ENCODE measurements around the gene MOB1B. TPM values are rescaled to one million over a fixed set of nuclear protein-coding genes. Genes with fewer than 3 reads are reported as not detected.
"Not testable (repeated sequence)": the region's sequence is repeated elsewhere in the genome, so short reads cannot be mapped to it uniquely, and the experiment has no call there.

MOB1B gene
- polyA plus RNA-seq, 4 donors: 22.4 to 49.7 (median 48.2) TPM

DNA sequence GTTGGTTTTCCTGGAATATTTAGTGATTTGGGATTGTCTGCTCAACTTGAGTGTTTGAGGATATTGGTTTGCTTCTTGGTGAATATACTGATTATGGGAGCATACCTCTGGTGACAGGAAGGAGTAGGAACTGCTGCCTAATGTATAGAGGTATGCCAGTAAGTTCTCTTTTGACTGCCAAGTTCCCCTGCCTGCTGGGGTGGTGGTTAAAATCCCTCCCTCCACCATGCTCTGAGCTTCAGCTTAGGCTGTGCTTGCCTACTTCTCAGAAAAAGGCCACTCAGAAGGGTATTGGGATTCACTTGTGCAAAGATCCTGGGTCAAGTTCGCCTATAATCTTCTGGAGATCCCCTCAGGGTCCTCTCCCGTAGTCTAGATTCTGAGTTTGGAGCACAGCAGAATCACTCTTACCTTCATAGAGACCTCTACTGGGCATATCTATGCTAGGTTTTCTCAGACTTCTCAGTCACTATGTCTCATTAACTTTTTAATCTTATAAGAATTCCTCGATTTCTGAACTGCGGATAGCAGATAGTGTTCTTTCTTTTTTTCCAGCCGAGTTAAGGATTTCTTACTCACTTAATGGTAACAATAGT is 46.6 kb downstream of the MOB1B start:
- DNase-seq (ENCODE audit: low read depth in 4 of 4, low spot score in 3 of 4): no peak

DNA sequence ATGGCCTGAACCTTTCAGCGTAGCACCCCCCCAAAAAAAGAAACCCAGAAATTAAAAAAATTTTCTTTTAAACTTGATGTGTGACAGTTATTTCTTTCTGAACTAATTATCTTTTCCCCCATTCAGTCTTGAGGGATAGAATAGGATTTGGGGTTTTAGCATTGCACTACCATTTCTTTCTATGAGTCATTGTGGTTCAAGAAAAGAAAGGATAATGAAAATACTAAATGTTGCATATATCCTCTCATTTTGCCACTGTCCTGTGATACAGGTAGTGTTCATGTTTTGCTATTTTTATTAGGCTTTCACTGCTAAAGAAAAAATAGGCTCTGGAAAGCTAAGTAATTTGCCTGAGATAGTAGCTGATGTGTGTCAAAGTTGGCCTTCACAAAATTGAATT is 51.9 kb downstream of the MOB1B start:
- DNase-seq (ENCODE audit: low read depth in 4 of 4, low spot score in 3 of 4): no peak

DNA sequence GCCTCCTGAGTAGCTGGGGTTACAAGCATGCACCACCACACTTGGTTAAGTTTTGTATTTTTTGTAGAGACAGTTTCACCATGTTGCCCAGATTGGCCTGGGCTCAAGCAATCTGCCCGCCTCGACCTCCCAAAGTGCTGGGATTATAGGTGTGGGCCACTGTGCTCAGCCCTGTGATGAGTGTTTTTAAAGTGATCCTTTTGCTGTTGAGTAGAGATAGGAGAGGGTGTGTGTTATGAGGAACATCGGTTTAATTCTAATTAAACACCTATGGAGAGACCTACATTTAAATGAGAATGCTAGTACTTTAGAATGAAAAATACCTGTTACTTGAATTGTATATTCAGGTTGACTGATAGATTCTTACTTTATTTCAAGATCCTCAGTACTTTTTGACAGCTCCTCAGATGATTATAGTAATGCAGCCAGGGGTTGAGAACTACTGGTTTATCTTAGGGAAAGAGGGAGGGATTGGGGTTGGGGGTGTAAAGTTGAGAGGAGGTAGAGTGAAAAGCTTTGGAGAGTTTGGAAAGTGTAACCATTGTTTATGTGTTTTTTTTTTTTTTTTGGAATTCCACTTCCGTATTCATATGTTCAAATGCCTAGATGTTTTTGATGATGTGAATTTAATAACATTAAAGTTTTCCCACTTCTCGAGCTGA is 54.5 kb downstream of the MOB1B start:
- no peak for DNase-seq (ENCODE audit: low read depth in 4 of 4, low spot score in 3 of 4)

DNA sequence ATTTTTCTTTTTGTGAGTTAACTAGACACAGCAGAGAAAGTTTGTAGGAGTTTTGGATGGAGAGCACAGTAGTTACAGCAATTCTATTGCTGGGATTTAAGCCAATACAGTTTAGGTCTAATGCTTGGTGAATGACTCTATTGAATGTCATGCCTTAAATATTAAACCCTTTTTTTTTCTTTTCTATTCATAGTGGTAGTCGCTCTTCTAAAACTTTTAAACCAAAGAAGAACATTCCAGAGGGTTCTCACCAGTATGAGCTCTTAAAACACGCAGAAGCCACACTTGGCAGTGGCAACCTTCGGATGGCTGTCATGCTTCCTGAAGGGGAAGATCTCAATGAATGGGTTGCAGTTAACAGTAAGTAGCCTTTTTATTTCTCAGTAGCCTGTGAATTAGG is 56.5 kb downstream of the MOB1B start:
- no peak for DNase-seq (ENCODE audit: low read depth in 4 of 4, low spot score in 3 of 4)

DNA sequence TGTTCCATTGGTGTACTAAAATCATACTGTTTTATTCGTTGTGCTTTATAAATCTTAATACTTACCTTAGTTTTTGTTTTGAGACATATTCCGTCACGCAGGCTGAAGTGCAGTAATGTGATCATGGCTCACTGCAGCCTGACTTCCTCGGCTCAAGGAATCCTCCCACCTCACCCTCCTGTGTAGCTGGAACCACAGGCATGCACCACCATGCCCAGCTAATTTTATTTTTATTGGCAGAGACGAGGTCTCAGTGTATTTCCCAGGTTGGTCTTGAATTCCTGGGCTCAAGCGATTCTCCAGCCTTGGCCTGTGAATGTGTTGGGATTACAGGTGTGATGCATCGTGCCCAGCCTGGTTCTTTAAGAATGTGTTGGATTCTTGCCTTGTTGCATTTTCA is 66.9 kb downstream of the MOB1B start:
- DNase-seq (ENCODE audit: low read depth in 4 of 4, low spot score in 3 of 4): no peak

DNA sequence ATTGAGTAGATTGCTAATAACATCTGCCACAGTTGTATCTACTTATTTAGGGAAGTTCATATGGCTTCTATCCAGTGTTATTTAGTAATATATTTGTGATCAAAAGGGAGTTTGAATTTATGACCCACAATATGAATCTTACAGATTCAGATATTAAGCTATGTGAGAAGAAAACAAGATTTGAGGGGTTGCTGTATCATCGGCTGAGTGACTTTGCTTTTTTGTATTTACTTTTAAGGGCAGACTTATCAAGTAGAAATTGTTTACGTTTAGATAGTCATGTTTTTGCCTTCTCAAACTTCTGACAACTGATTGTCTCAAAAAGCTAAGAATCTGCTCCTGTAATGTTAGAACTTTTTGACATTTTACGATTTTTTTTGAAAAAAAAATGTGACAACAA is 74.1 kb downstream of the MOB1B start:
- DNase-seq (ENCODE audit: low read depth in 4 of 4, low spot score in 3 of 4): no peak

DNA sequence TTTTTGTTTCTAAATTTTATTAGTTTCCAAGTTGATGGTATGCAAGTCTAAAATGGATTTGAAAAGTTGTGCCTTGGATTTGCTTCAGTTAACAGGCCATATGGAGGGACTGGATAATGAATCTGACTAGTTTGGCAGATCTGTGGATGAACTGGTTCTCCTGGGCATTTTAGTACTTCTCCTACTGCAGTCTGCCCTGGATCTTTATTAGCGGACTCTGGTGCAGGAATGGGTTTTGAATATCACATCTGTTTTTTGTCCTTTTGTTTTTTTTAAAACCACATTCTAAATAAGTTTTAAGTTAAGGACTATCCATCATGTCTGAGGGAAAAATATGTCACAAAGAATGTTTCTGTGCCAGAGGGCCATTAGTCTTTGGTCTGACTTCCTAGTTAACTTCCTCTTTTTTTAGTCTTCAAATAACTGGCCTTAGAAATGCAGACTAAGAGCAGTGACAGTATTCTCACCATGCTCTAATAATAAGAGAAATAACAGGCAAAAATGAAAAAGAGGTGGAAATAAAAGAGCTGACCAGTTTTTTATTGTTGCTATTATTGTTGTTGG is 77.4 kb downstream of the MOB1B start:
- no peak for DNase-seq (ENCODE audit: low read depth in 4 of 4, low spot score in 3 of 4)

DNA sequence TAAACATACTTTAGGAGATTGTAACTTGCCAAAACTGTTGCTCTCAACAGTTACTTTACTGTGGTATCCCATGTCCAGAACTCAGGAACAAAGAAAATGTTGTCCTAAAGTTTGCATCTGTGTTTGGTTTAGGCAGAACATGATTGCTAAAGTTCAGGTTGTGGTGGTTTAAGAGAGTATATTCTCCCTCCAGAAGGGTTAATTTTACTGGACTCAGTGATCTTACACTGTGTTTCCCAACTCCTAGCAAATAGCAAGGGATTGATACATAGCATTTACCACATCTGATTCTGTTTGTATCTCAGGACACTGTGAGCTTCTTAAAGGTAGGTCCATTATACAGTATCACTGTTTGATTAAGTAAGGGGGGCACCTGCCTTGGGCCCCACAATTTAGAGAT is 78.0 kb downstream of the MOB1B start:
- DNase-seq (ENCODE audit: low read depth in 4 of 4, low spot score in 3 of 4): no peak

DNA sequence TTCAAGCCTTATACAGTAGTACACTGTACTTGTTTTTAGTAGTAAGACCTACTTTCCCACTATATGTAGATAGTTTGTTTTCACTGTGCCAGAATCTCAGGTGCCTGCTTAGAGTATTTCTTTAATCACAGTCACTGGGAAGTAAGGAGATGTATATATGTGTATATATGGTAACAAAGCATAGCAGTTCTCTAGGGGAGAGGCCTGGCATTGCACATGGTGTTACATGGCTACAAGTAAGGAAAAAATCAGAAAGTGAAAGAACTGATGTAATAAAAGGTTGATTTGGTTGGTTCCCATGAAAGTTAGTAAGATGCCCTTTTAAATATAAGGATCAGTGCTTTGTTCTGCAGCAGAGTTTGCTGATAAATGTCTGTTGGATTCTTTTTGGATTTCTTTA is 81.9 kb downstream of the MOB1B start:
- no peak for DNase-seq (ENCODE audit: low read depth in 4 of 4, low spot score in 3 of 4)

DNA sequence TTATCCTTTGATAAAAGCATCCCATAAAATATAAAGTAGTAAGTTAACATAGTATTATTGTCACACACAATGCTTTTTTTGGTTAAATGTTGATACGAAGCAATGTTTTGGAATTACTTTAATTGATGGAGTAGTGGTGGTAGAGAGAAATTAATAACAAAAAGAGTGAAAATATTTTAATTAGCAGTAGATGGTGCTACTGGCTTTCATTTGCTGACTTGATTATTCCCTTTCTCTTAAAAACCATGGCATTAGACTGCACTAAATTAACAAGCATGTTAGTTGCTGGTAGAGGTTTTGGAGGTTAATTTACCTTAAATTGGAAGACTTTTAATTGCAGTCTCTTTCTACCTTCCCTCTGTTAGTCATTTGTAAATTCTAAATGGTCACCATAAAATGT is 82.4 kb downstream of the MOB1B start:
- no peak for DNase-seq (ENCODE audit: low read depth in 4 of 4, low spot score in 3 of 4)

DNA sequence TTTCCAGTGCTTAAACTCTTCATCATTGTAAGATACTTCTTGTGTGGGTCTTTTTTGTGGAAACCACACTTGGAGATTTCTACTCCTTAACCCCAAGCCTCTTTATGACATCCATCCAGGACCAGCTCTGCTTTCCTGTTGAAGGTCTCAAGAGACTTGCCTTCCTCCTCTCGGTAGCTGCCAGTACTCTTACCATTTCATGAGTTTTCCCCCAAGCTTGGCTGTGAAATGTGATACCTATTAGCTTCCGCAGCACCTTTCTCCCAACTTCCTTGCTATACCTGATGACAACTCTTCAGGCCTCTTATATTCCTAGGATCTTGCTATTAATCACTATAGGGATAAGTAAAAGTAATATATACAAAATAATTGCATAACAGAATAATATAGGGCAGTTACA is 89.4 kb downstream of the MOB1B start:
- DNase-seq (ENCODE audit: low read depth in 4 of 4, low spot score in 3 of 4): no peak

DNA sequence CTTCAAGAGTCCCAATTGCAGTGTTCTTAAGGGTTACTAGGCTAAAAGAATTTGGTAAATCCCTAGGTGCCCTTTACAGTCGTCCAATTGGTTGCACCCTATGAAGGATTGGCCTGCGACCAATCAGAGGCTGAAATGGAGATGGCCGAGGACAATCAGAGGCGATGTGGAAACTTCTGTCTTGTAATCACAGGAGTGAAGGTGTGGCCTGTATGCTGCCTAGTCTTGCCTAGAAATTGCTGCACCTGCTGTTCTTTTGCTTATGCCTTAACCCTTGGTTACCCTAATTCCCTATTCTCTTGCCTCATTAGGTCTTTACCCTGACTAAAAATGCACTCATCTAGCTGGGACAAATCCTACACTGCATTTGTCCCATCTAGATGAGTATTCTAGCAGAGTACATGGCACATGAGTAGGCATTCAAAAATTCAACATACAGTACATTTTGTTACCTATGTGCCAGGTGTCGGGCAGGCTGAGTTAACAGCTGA is 90.3 kb downstream of the MOB1B start:
- no peak for DNase-seq (ENCODE audit: low read depth in 4 of 4, low spot score in 3 of 4)

DNA sequence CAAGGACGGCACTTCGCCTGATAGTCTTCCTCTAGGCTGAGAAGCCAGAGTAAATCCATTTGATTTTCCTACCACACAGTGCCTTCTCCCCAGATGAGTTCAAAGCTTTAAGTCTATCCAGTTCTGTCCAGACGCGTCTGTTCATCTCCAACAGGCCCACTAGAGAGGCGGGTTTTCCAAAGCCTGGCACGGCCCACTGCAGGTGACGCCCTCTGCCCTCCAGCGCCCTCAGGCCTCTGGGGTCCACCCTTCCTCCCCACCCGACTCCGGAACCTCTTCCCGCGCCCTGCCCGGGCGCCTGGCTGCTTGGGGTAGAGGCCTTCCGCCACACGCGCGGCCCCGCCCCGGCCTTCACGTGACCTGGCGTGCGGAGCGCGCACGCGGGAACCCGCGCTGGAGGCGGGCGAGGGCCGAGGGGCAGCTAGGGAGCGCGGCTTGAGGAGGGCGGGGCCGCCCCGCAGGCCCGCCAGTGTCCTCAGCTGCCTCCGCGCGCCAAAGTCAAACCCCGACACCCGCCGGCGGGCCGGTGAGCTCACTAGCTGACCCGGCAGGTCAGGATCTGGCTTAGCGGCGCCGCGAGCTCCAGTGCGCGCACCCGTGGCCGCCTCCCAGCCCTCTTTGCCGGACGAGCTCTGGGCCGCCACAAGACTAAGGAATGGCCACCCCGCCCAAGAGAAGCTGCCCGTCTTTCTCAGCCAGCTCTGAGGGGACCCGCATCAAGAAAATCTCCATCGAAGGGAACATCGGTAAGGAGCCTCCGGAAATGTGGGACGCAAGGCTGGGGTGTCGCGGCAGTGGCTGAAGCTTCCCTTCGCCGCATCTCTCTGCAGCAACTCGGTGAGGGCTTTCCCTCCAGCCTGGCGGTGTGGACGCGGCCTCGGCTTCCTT is 91.3 kb downstream of the MOB1B start, which contains the start of gene DCK:
DCK (plus strand) TSS at position 469 of the 888 bp plus-strand sequence; CDS start at position 656, 187 bp downstream.
- DNase-seq (ENCODE audit: low read depth in 4 of 4, low spot score in 3 of 4): peak; percentile 73 to 88 (median 83)

DNA sequence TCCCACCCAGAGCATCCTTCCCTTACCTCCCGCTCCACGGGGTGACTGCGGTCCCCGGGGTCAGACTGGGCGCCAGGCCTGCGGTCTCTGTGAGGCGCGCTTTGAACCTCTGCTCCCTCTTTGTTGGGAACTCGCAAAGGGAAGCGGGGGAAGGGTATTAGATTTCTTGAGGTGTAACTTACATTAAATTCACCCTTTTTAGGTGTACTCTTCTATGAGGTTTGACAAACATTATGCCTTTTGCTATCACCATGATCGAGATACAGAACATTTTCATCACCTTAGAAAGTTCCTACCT is 91.8 kb downstream of the MOB1B start:
- DNase-seq (ENCODE audit: low read depth in 4 of 4, low spot score in 3 of 4): no peak

DNA sequence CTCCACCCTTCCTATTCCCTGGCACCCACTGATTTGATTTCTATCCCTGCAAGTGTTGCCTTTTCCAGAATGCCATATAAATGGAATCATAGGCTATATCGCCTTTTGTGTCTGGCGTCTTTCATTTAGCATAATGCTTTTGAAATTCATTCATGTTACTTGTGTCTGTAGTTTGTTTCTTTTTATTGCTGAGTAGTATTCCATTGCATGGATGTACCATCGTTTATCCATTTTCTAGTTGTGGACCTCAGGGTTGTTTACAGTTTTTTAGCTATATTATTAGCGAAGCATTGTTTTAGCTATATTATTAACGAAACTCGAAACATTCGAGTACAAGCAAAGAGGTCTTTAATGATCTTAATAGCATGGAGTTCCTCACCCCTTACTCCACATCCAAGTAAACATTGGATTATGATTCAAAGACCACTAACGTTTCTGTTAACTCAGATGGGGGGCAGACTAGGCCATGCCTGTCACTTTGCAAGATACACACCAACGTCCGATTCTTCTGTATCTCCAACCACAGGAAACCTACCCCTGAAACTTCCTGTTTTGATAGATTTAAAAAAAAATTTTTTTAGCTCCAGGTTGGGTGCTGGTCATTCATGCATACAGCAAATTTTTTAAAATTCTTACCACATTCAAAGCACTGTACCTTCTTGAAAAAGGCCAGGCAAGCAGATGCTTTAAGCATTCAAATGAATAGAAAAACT is 92.4 kb downstream of the MOB1B start:
- DNase-seq (ENCODE audit: low read depth in 4 of 4, low spot score in 3 of 4): no peak

DNA sequence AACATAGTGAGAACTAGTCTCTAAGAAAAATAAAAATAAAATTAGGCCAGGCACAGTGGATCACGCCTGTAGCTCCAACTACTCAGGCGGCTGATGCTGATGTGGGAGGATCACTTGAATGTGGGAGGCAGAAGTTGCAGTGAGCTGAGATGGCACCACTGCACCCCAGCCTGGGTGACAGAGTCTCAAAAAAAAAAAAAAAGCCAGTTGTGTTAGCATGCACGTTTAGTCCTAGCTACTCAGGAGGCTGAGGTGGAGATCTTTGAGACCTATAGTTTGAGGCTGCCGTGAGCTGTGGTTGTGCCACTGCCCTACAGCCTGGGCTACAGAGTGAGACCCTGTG is 93.8 kb downstream of the MOB1B start:
- no peak for DNase-seq (ENCODE audit: low read depth in 4 of 4, low spot score in 3 of 4)

DNA sequence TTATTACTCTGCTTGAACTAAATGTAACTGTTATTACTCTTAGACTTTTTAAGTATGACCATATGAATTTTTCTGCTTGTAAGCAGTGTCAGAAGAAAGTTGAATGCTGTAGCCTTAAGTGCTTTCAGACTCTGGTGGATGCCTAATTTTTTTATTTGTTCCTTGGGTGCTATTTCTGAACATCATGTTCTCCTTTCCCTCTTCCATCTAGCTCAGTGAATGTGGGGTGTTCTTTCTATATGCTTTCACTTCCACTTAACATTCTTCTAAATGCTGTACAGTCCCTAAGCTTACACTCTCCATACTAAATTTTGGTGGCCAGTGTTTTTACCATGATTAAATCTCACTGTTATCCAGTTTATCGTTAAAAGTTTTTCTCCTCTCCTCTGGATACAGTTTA is 94.9 kb downstream of the MOB1B start:
- DNase-seq (ENCODE audit: low read depth in 4 of 4, low spot score in 3 of 4): no peak

DNA sequence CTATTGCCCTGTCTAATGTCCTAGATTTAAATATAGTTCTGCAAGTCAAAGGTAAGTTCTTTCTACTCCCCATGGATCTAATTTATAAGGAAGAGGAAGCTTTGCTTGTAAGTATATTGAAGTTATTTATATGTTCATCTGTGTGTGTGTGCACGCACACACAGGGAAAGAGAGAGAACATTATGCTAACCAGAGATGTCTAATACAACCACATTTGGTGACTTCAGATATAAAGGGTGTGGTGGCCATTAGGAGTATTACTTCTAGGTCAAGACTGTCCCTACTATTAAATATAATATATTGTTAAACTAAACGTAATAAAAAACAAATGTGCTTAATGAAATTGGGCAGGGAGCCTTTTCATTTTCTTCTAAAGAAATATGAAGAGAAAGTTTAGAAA is 95.4 kb downstream of the MOB1B start:
- DNase-seq (ENCODE audit: low read depth in 4 of 4, low spot score in 3 of 4): no peak

DNA sequence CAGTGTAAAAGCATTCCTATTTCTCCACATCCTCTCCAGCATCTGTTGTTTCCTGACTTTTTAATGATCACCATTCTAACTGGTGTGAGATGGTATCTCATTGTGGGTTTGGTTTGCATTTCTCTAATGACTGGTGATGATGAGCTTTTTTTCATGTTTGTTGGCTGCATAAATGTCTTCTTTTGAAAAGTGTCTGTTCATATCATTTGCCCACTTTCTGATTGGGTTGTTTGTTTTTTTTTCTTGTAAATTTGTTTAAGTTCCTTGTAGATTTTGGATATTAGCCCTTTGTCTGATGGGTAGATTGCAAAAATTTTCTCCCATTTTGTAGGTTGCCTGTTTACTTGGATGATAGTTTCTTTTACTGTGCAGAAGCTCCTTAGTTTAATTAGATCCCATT is 97.5 kb downstream of the MOB1B start:
- not testable (repeated sequence) for DNase-seq (ENCODE audit: low read depth in 4 of 4, low spot score in 3 of 4)

DNA sequence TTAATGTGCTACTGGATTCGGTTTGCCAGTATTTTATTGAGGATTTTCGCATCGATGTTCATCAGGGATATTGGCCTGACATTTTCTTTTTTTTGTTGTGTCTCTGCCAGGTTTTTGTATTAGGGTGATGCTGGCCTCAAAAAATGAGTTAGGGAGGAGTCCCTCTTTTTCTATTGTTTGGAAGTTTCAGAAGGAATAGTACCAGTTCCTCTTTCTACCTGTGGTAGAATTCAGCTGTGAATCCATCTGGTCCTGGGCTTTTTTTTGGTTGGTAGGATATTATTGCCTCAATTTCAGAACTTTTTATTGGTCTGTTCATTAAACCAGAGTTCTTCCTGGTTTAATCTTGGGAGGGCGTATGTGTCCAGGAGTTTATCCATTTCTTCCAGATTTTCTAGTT is 99.2 kb downstream of the MOB1B start:
- not testable (repeated sequence) for DNase-seq (ENCODE audit: low read depth in 4 of 4, low spot score in 3 of 4)

DNA sequence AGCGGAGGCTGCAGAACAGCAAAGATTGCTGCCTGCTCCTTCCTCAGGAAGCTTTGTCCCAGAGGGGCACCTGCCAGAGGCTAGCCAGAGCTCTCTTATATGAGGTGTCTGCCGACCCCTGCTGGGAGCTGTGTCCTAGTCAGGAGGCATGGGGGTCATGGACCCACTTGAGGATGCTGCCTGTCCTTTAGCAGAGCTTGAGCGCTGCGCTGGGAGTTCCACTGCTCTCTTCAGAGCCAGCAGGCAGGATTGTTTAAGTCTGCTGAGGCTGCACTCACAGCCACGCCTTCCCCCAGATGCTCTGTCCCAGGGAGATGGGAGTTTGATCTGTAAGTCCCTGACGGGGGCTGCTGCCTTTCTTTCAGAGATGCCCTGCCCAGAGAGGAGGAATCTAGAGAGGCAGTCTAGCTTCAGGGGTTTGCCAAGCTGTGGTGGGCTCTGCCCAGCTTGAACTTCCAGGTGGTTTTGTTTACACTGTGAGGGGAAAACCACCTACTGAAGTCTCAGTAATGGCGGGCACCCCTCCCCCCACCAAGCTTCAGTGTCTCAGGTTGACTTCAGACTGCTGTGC is 102.2 kb downstream of the MOB1B start:
- no peak for DNase-seq (ENCODE audit: low read depth in 4 of 4, low spot score in 3 of 4)

Measured in left renal pelvis (tissue), 4 donors.